Fibroblast of lung (primary cell): ENCODE results near the gene FNIP1. TPM values are rescaled to one million over a fixed set of nuclear protein-coding genes. Genes with fewer than 3 reads are reported as not detected.
A peak's percentile ranks its signal among the peaks of the same experiment; 100 is the strongest.

Experiments
- DNase-seq, 2 donors: peaks; one replicate each; pipeline versions ENCODE4 v3.0.0 to v3.0.0-alpha.2; 2010; ENCODE audit warnings: low read depth in 2 of 2
- H2AFZ ChIP-seq: 2 replicates; pipeline ENCODE4 v1.5.1; 2012; ENCODE audit warnings: low read length, control low read depth, inconsistent platforms
- H3K27ac ChIP-seq: 2 replicates; pipeline ENCODE4 v1.5.1; 2011; ENCODE audit warnings: low read length, control low read depth; ENCODE audit not compliant: insufficient read depth
- H3K27me3 ChIP-seq: 2 replicates; pipeline ENCODE4 v1.5.1; 2011; ENCODE audit warnings: mild to moderate bottlenecking, low read length; ENCODE audit not compliant: control insufficient read depth, insufficient read depth
- H3K36me3 ChIP-seq: 2 replicates; pipeline ENCODE4 v1.5.1; 2011; ENCODE audit warnings: low read length; ENCODE audit not compliant: control insufficient read depth, insufficient read depth
- H3K4me1 ChIP-seq: 2 replicates; pipeline ENCODE4 v1.5.1; 2011; ENCODE audit warnings: low read length; ENCODE audit not compliant: control insufficient read depth, insufficient read depth; ENCODE audit errors: extremely low read depth
- H3K4me2 ChIP-seq: 2 replicates; pipeline ENCODE4 v1.5.1; 2011; ENCODE audit warnings: low read length, control low read depth; ENCODE audit not compliant: insufficient read depth; ENCODE audit errors: extremely low read depth
- H3K4me3 ChIP-seq, 4 experiments: fragments of 200-600 bp in 1 of 4; sonication (generic) in 1 of 4; replicated peaks in 1 of 4; 2 replicates each; pipeline ENCODE4 v1.5.1; 2011 to 2016; ENCODE audit warnings: low read length in 4 of 4, low read depth in 3 of 4, mild to moderate bottlenecking in 3 of 4, control low read depth in 2 of 4, inconsistent platforms in 1 of 4, mixed read lengths in 1 of 4; ENCODE audit not compliant: insufficient read depth in 1 of 4; ENCODE audit errors: control extremely low read depth in 1 of 4
- H3K79me2 ChIP-seq: 2 replicates; pipeline ENCODE4 v1.5.1; 2012; ENCODE audit warnings: mild to moderate bottlenecking, low read length, inconsistent platforms; ENCODE audit not compliant: control insufficient read depth, insufficient read depth
- H3K9ac ChIP-seq: 2 replicates; pipeline ENCODE4 v1.5.1; 2011; ENCODE audit warnings: mild to moderate bottlenecking, low read length, control low read depth; ENCODE audit not compliant: insufficient read depth
- H3K9me3 ChIP-seq: 2 replicates; pipeline ENCODE4 v1.5.1; 2012; ENCODE audit warnings: low read depth, low read length; ENCODE audit not compliant: control insufficient read depth, insufficient read depth
- H4K20me1 ChIP-seq: 2 replicates; pipeline ENCODE4 v1.5.1; 2011; ENCODE audit warnings: low read length; ENCODE audit not compliant: control insufficient read depth, insufficient read depth; ENCODE audit errors: extremely low read depth
- CTCF ChIP-seq, 2 donors: IDR thresholded peaks in 1 of 2; conservative IDR thresholded peaks in 1 of 2; 1 replicate in 1 of 2; 2 replicates in 1 of 2; pipeline ENCODE4 v1.5.1; 2011 to 2012; ENCODE audit warnings: low read length in 2 of 2, control low read depth in 1 of 2, inconsistent platforms in 1 of 2, low read depth in 1 of 2, mild to moderate bottlenecking in 1 of 2
- EZH2 ChIP-seq: IDR thresholded peaks from 2 replicates; pipeline ENCODE4 v1.5.1; 2012; ENCODE audit warnings: low read length, control low read depth, mild to moderate bottlenecking; ENCODE audit errors: missing control alignments
- polyA plus RNA-seq, 2 donors: library from polyadenylated mRNA; depleted of rRNA in 1 of 2; stranded (reverse) in 1 of 2; unstranded in 1 of 2; fragments of >200 nt; gene quantifications; 2 replicates each; pipeline ENCODE4 v1.2.1, GENCODE V29; 2011 to 2012; ENCODE audit warnings: missing spikeins in 1 of 2
- total RNA-seq: library from RNA; depleted of rRNA; stranded (reverse); fragments of >200 nt; gene quantifications from 2 replicates; pipeline ENCODE4 v1.2.1, GENCODE V29; 2014

The FNIP1 gene
- total and polyA plus RNA-seq, 2 donors (not counting 1 experiment from before 2014, with no cell fraction given), result 36.4 to 97.8 TPM

GRCh38 chr5:131671409-131671808 is 125.4 kb downstream of the FNIP1 start:
- H3K36me3 ChIP-seq, result peaks cover 8% of the 10 kb centered on the region
- no peak overlapping the region for H3K9ac ChIP-seq
- no peaks in the 10 kb centered on the region for H4K20me1 ChIP-seq
- no peak overlapping the region for H3K27ac ChIP-seq
- peaks cover 4% of the 10 kb centered on the region for H3K79me2 ChIP-seq
- no peak overlapping the region for H3K4me2 ChIP-seq
- H3K27me3 ChIP-seq, result no peaks in the 10 kb centered on the region
- no peak overlapping the region for H2AFZ ChIP-seq
- no peak for DNase-seq
- peaks cover 17% of the 10 kb centered on the region for H3K4me1 ChIP-seq
- H3K9me3 ChIP-seq, result no peaks in the 10 kb centered on the region
- H3K4me3 ChIP-seq, result no peak overlapping the region
- TF ChIP-seq EZH2, result no peak
- no peak for TF ChIP-seq CTCF (conservative IDR thresholded peaks at IDR 0.05 in 1 of 2, IDR thresholded peaks at IDR 0.05 in 1 of 2; ENCODE audit: low read depth in 1 of 2, low read length in 2 of 2)

GRCh38 chr5:131664929-131665328 is 131.9 kb downstream of the FNIP1 start:
- Histone ChIP-seq H4K20me1 (no peaks in the 10 kb centered on the region), H3K4me3 (no peak overlapping the region), H3K27me3 (no peaks in the 10 kb centered on the region), H3K36me3 (peaks cover 10% of the 10 kb centered on the region), H3K4me2 (no peak overlapping the region), H3K4me1 (no peaks in the 10 kb centered on the region), H3K27ac (no peak overlapping the region), H2AFZ (no peak overlapping the region), H3K79me2 (peaks cover 3% of the 10 kb centered on the region), H3K9ac (no peak overlapping the region), H3K9me3 (no peaks in the 10 kb centered on the region)
- no peak for DNase-seq
- TF ChIP-seq CTCF (conservative IDR thresholded peaks at IDR 0.05 in 1 of 2, IDR thresholded peaks at IDR 0.05 in 1 of 2; ENCODE audit: low read depth in 1 of 2, low read length in 2 of 2) (no peak), EZH2 (no peak)

GRCh38 chr5:131661933-131662332 is 134.9 kb downstream of the FNIP1 start:
- H3K27ac ChIP-seq, result no peak overlapping the region
- no peak overlapping the region for H3K9ac ChIP-seq
- H3K4me1 ChIP-seq, result no peaks in the 10 kb centered on the region
- H3K9me3 ChIP-seq, result no peaks in the 10 kb centered on the region
- TF ChIP-seq CTCF (conservative IDR thresholded peaks at IDR 0.05 in 1 of 2, IDR thresholded peaks at IDR 0.05 in 1 of 2; ENCODE audit: low read depth in 1 of 2, low read length in 2 of 2) (no peak), EZH2 (no peak)
- no peaks in the 10 kb centered on the region for H4K20me1 ChIP-seq
- H3K4me2 ChIP-seq, result no peak overlapping the region
- H3K36me3 ChIP-seq, result peaks cover 20% of the 10 kb centered on the region
- no peak overlapping the region for H3K4me3 ChIP-seq
- H3K27me3 ChIP-seq, result no peaks in the 10 kb centered on the region
- peak in 1 of 2 donors; percentile 11 for DNase-seq
- no peak overlapping the region for H2AFZ ChIP-seq
- H3K79me2 ChIP-seq, result peaks cover 8% of the 10 kb centered on the region
